Measurements from ENCODE around the gene EDA.
"Not testable (repeated sequence)": the region's sequence is repeated elsewhere in the genome, so short reads cannot be mapped to it uniquely, and the experiment has no call there.

Gene EDA

GRCh38 chrX:69961365-69962072 is 345.6 kb downstream of the EDA start:
- no peak for DNase-seq

GRCh38 chrX:69968950-69969349 is 353.0 kb downstream of the EDA start:
- no peak for DNase-seq

GRCh38 chrX:69969460-69969859 is 353.5 kb downstream of the EDA start:
- no peak for DNase-seq

GRCh38 chrX:69987691-69988090 is 371.8 kb downstream of the EDA start:
- no peak for DNase-seq

GRCh38 chrX:69988955-69989394 is 373.1 kb downstream of the EDA start:
- DNase-seq, result no peak

GRCh38 chrX:69991685-69992084 is 375.8 kb downstream of the EDA start:
- DNase-seq, result no peak

GRCh38 chrX:69993494-69993893 is 377.6 kb downstream of the EDA start:
- DNase-seq, result no peak

GRCh38 chrX:69995362-69996112 is 379.6 kb downstream of the EDA start:
- DNase-seq, result no peak

GRCh38 chrX:69996113-69996468 is 380.2 kb downstream of the EDA start:
- DNase-seq, result no peak

GRCh38 chrX:69998299-69998698 is 382.4 kb downstream of the EDA start:
- DNase-seq, result not testable (repeated sequence)

GRCh38 chrX:70001269-70001668 is 385.4 kb downstream of the EDA start:
- DNase-seq, result no peak

- DNase-seq, result no peak
Observed at GRCh38 chrX:70001708-70002341, 385.9 kb downstream of the EDA start.

GRCh38 chrX:70007946-70008345 is 392.0 kb downstream of the EDA start:
- DNase-seq, result no peak

- no peak for DNase-seq
Observed at GRCh38 chrX:70009049-70009448, 393.1 kb downstream of the EDA start.

GRCh38 chrX:70009970-70010369 is 394.1 kb downstream of the EDA start:
- no peak for DNase-seq

- DNase-seq, result no peak
Observed at GRCh38 chrX:70012756-70013155, 396.8 kb downstream of the EDA start.

GRCh38 chrX:70013466-70014381 is 397.8 kb downstream of the EDA start:
- DNase-seq, result no peak

- no peak for DNase-seq
Observed at GRCh38 chrX:70016513-70016912, 400.6 kb downstream of the EDA start.

- DNase-seq, result no peak
Observed at GRCh38 chrX:70022616-70023015, 406.7 kb downstream of the EDA start.

GRCh38 chrX:70025464-70025863 is 409.6 kb downstream of the EDA start:
- no peak for DNase-seq

- DNase-seq, result no peak
Observed at GRCh38 chrX:70026112-70026850, 410.4 kb downstream of the EDA start.

- DNase-seq, result no peak
Observed at GRCh38 chrX:70026851-70027200, 410.9 kb downstream of the EDA start.

Measured in hematopoietic multipotent progenitor cell treated with erythropoietin and hydrocortisone succinate and interleukin-3 and kit ligand, for 8 days (in vitro differentiated cells).